ENCODE data around the gene RHEBL1.

GRCh38 chr12:49026101-49026500, 43.7 kb downstream of the RHEBL1 start:
- TF ChIP-seq EP300 (IDR thresholded peaks at IDR 0.05) (no peak), POLR2A (IDR thresholded peaks at IDR 0.05) (no peak)
- TF ChIP-seq, protein P1, sequence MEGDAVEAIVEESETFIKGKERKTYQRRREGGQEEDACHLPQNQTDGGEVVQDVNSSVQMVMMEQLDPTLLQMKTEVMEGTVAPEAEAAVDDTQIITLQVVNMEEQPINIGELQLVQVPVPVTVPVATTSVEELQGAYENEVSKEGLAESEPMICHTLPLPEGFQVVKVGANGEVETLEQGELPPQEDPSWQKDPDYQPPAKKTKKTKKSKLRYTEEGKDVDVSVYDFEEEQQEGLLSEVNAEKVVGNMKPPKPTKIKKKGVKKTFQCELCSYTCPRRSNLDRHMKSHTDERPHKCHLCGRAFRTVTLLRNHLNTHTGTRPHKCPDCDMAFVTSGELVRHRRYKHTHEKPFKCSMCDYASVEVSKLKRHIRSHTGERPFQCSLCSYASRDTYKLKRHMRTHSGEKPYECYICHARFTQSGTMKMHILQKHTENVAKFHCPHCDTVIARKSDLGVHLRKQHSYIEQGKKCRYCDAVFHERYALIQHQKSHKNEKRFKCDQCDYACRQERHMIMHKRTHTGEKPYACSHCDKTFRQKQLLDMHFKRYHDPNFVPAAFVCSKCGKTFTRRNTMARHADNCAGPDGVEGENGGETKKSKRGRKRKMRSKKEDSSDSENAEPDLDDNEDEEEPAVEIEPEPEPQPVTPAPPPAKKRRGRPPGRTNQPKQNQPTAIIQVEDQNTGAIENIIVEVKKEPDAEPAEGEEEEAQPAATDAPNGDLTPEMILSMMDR (IDR thresholded peaks at IDR 0.05): no peak

Data from ovary (tissue), 3 donors.